NCI-H1694 (cell line): ENCODE measurements around the gene PAN2.
"Not testable (repeated sequence)": the region's sequence is repeated elsewhere in the genome, so short reads cannot be mapped to it uniquely, and the experiment has no call there.

Experiments
- DNase-seq: peaks from one replicate; lab custom pipeline; 2025; lab: John Stamatoyannopoulos, UW

The PAN2 gene

DNA sequence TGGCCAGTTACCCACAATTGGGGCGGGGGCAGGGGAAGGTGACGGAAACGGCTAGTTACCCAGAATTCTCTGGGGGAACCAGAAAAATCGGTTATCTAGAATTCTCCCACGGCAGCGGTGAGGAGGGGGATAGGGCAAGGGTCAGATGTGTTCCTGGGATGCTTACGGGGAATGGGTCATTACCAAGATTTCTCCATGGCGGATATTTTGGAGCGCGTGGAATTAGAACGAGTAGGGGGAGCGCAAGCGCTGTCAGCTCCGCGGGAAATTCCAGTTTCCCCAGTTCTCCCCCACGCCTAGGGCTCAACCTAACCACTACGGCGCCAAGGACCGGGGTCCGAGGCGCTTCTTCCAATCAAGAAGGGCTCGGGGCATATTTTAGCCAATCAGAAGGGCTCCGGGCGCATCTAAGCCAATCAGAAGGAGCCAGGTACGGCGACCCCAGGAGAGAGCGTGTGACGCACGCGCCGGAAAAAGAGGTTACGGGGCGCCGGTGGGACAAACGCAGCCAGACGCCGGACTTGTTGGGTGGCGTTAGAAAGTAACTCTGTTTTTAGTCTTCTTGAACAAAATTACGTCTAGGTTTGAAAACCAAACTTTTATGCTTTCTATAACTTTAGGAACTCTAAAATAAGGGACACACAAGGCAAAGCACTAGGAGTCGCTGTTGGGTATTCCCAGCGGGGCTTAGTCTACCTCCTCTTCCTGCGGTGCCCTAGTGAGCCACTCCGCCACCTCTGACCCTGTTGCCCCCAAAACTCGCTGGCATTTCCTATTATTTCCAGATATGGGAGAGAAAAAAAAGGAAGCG lies at the start of gene PAN2:
TSS of gene PAN2 (minus strand) at position 322 of the 811 bp plus-strand sequence. CDS start 906 bp downstream, outside the sequence.
- peak; percentile 90 for DNase-seq

DNA sequence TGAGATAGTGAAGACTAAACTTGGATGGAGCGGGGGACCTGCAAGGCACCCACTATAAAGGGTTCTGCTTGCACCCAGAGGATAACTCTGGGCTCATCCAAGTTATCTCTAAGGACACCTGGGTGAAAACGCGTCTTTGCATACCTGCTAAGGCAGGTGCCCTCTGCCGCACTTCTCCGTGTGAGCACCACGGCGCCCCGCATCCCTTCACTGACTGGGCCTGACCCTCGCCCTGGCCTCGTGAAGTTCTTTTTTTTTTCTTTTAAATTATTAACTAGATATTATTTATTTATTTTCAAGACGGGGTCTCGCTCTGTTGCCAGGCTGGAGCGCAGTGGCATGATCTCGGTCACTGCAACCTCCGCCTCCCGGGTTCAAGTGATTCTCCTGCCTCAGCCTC lies 48.8 kb upstream of the PAN2 start:
- no peak for DNase-seq

GRCh38 chr12:56377989-56378316 lies 44.2 kb upstream of the PAN2 start:
- DNase-seq: no peak

GRCh38 chr12:56377310-56377988 lies 43.6 kb upstream of the PAN2 start:
- no peak for DNase-seq

DNA sequence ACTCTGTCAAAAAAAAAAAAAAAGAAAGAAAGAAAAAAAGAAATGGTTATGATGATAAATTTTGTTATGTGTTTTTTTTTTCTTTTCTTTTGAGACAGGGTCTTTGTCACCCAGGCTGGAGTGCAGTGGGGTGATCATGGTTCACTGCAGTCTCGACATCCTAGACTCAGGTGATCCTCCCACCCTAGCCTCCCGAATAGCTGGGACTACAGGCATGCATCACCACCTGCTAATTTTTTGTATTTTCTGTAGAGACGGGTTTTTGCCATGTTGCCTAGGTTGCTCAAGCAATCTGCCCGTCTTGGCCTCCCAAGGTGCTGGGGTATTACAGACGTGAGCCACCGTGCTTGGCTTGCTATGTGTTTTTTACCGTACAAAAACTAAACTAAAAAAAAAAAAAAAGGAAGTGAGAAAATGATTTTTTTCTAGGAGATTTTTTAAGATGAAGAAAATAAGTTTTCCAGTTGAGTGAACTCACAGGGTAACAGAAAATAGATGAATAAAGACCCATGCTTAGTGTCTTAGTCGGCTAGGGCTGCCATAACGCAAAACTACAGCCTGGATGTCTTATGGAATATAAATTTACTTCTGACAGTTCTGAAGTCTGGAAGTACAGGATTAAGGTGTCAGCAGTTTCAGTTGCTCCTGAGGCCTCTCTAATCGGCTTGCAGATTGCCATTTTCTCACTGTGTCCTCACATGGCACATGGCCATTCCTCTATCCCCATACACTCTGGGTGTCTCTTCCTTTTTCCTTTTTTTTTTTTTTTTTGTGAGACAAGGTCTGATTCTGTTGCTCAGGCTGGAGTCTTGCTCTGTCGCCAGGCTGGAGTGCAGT lies 42.0 kb upstream of the PAN2 start:
- no peak for DNase-seq

DNA sequence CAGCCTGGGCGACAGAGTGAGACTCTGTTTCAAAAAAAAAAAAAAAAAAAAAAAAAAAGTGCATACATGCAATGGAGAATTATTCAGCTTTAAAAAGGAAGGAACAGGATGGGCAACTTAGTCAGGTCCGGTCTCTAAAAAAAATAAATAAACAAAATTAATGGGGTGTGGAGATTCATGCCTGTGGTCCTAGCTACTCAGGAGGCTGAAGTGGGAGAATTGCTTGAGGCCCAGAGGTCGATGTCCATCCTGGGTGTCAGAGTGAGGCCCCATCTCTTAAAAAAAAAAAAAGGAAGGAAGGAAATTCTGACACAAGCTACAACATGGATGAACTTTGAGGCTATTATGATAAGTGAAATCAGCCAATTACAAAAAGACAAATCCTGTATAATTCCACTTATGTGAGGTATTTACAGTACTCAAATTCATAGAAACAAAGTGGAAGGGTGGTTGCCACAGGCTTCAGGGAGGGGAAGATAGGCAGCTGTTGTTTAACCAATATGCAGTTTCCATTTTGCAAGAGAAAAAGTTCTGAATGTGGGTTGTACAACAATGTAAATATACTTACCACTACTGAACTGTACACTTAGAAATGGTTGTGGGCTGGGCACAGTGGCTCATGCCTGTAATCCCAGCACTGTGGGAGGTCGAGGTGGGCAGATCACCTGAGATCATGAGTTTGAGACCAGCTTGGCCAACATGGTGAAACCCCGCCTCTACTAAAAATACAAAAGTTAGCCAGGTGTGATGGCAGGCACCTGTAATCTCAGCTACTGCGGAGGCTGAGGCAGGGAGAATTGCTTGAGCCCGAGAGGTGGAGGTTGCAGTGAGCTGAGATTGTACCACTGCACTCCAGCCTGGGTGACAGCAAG lies 41.2 kb upstream of the PAN2 start:
- DNase-seq: no peak

GRCh38 chr12:56373515-56373914 lies 39.7 kb upstream of the PAN2 start:
- no peak for DNase-seq

- DNase-seq: no peak
These were observed 33.1 kb upstream of the PAN2 start for GRCh38 chr12:56366948-56367347.

DNA sequence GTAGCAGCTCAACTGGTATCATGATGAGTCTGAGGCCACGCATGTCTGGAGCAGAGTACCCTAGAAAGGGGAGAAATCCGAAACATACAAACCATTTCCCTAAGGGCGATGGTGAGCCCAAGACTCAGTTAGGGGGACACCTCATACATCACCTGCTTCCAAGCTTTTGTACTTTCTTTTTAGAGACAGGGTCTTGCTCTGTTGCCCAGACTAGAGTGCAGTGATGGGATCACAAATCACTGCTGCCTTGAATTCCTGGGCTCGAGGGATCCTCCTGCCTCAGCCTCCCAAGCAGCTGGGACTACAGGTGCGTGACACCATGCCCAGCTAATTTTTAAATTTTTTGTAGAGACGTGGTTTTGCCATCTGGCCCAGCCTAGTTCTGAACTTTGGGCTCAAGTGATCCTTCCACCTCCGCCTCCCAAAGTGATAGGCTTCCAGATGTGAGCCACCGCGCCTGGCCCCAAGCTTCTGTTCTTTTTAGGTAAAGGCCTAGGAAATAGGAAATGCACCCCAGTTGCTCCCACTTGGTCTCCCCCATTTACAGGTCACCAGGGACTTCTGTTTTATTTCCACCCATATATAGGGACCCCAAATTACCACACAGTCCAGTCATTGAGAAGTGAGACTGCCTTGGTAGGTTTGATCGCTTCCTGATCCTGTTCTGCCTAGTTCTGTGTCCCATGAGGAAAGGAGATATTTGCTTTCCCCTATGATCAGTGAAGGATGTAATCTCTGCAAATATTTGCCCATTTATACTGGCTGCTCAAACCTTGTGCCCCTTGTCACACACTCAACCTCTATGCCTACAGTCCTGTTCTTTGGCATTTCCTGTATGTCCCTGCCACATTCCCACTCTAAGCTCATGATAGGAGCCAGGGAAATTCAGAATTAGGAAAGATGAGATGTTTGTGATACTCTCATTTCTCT lies 28.6 kb upstream of the PAN2 start, which contains the start of gene APOF:
TSS of gene APOF (minus strand) at position 728 of the 930 bp plus-strand sequence. CDS start at position 616, 112 bp downstream.
- DNase-seq: no peak

GRCh38 chr12:56361487-56362129 lies 27.8 kb upstream of the PAN2 start:
- DNase-seq: no peak

DNA sequence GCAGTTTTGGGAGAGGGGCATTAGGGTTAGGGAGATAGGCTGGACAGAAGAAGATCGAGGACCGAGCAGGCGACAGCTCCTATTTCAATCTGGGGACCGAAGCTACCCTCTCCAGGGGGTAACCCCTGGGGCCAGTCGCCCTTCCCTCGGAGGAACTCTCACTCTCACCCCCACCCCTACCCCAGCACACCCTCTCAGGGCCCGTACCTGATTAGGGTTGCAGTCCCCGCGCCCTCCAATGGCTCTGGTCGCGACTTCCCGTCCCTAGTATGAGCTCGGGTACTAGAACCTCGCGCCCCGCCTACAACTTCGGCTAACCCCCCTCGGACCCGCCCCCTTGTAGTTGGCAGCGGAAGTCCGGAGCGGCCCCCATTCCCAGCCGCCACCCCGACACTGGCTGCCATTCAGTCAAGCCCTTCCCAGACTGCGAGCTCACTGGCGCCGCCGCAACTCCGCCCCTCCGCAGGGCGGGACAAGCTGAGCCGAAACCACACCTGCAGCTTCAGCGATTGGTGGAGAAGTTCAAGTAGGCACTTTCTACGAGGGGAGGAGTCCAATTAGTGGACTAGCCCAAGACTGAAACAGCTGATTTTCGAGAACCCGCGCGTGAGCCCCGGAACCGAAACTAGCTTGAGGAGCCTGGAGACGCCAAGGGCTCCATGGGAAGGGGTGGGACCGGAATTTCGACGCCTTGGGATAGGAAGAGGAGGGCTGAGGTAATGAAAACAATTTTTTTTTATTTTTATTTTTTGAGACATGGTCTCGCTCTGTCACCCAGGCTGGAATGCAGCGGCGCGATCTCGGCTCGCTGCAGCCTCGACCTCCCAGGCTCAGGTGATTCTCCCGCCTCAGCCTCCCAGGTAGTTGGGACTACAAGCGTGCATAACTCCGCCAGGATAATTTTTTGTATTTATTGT lies 26.3 kb upstream of the PAN2 start, which contains the start of gene STAT2:
TSS of gene STAT2 (minus strand) at position 257 of the 917 bp plus-strand sequence. CDS start 3,536 bp downstream, outside the sequence.
- DNase-seq: peak; percentile 94

DNA sequence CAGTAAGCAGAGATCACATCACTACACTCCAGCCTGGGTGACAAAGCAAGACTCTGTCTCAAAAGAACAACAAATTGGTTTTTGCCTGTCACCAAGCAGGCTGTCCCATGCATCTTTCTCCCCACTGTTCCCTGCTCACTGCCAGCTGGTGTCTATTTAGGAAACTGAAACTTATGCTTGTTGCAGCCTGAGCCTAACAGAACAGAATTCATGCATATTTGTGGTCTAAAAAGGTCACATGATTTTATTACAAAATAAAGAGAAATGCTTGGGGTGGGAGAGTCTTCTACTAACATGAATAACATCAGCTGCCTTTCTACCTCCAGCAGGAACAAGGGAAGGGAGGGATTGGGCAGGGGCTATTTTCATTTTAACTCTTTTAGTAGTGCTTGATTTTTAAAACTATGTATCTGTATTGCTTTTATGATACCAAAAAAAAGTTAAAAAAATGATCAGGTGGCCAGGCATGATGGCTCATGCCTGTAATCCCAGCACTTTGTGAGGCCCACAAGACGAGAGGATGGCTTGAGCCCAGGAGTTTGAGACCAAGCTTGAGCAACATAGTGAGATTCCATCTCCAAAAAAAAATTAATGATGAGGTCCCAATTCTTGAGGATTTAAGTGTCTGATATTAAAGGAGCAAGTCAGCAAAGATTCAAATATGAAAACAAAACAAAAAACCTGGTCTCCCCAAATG lies 25.2 kb upstream of the PAN2 start:
- no peak for DNase-seq

DNA sequence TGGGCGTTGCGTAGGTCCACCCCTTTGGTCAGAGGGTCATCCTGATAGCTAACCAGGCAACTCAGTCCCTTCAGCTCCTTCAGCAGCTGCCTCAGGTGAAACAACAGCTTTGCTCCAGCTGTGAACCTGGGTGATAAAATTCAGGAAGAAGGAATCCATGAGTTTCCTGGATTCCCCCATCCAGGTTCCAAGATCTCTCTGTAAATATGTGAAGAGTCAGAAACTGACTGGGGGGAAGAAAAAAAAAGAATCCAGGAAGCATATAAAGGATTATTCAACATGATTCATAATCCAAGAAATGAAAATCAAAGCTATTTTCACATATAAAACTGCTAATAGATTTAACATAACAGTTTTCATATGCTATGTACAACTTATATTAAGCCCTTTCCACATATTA lies 17.5 kb upstream of the PAN2 start:
- no peak for DNase-seq

DNA sequence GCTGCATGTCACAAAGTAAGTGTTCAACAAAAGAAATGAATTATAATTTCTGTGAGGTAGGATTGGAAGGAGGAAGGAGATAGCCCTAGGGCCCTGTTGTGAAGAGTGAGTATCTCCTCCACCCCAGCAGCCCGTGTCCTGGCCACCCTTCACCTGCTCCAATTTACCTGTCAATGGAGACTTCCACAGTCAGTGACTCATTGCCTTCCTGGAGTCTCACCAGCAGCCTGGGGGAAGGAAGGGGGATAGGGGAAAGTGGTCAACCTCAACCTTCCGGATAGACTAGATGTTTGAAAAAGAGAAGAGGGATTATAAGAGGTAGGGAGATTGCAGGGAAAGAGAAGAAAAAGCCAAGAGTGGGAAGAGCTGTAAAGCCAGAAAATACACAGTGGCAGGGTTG lies 16.9 kb upstream of the PAN2 start:
- no peak for DNase-seq

GRCh38 chr12:56348776-56349175 lies 15.0 kb upstream of the PAN2 start:
- no peak for DNase-seq

GRCh38 chr12:56347255-56347654 lies 13.5 kb upstream of the PAN2 start:
- not testable (repeated sequence) for DNase-seq

GRCh38 chr12:56346675-56347074 lies 12.9 kb upstream of the PAN2 start:
- DNase-seq: no peak

DNA sequence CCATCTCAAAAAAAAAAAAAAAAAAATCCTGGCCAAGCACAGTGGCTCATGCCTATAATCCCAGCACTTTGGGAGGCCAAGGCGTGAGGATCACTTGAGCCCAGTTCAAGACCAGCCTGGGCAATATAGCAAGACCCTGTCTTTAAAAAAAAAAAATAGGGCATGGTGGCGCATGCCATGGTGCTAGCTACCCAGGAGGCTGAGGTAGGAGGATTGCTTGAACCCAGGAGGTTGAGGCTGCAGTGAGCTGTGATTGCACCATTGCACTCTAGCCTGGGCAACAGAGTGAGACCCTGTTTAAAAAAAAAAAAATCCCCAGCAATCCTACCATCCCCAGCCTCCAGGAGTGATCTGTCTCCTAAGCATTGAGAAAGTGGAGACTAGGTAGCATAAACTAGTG lies 8.5 kb upstream of the PAN2 start:
- DNase-seq: not testable (repeated sequence)
